Liver (tissue), 9 donors: ENCODE measurements around the gene STAT3. TPM values are rescaled to one million over a fixed set of nuclear protein-coding genes. Genes with fewer than 3 reads are reported as not detected.

ENCODE experiments used
- DNase-seq: peaks from one replicate; pipeline ENCODE4 v3.0.0-alpha.2; 2017; ENCODE audit warnings: low spot score
- H3K27ac ChIP-seq, 2 donors: one replicate each; pipeline ENCODE4 v1.7.0; 2013; ENCODE audit warnings: inconsistent platforms in 2 of 2, low read length in 2 of 2, control low read depth in 1 of 2, low read depth in 1 of 2, mild to moderate bottlenecking in 1 of 2
- H3K27me3 ChIP-seq, 4 donors: one replicate each; pipeline versions ENCODE4 v1.6.1 to v1.7.0; 2013; ENCODE audit warnings: low read length in 3 of 4, inconsistent platforms in 1 of 4, mild to moderate bottlenecking in 1 of 4, moderate library complexity in 1 of 4; ENCODE audit not compliant: control insufficient read depth in 4 of 4, insufficient read depth in 4 of 4
- H3K36me3 ChIP-seq, 4 donors: one replicate each; pipeline versions ENCODE4 v1.6.1 to v1.7.0; 2013; ENCODE audit warnings: low read length in 3 of 4, mild to moderate bottlenecking in 3 of 4, low read depth in 1 of 4, moderate library complexity in 1 of 4; ENCODE audit not compliant: control insufficient read depth in 4 of 4, insufficient read depth in 3 of 4
- H3K4me1 ChIP-seq, 4 donors: one replicate each; pipeline versions ENCODE4 v1.6.1 to v1.7.0; 2013; ENCODE audit warnings: low read length in 3 of 4, mild to moderate bottlenecking in 3 of 4, moderate library complexity in 1 of 4; ENCODE audit not compliant: control insufficient read depth in 4 of 4, insufficient read depth in 4 of 4
- H3K4me3 ChIP-seq, 3 donors: one replicate each; pipeline versions ENCODE4 v1.6.1 to v1.7.0; 2013; ENCODE audit warnings: low read length in 3 of 3, control low read depth in 1 of 3, low read depth in 1 of 3, mild to moderate bottlenecking in 1 of 3
- H3K9ac ChIP-seq, 2 donors: one replicate each; pipeline ENCODE4 v1.7.0; 2013; ENCODE audit warnings: low read length in 2 of 2, mild to moderate bottlenecking in 2 of 2, moderate library complexity in 2 of 2, control low read depth in 1 of 2, low read depth in 1 of 2
- H3K9me3 ChIP-seq, 4 donors: one replicate each; pipeline versions ENCODE4 v1.6.1 to v1.7.0; 2013; ENCODE audit warnings: low read length in 3 of 4; ENCODE audit not compliant: control insufficient read depth in 4 of 4
- EGR1 ChIP-seq, 2 donors: IDR thresholded peaks; 2 replicates each; pipeline ENCODE4 v1.6.1; 2016 to 2018; ENCODE audit warnings: antibody characterized with exemption in 2 of 2, low read depth in 2 of 2
- FOXA1 ChIP-seq: IDR thresholded peaks from 2 replicates; pipeline ENCODE4 v1.6.1; 2016; ENCODE audit warnings: antibody characterized with exemption
- FOXA2 ChIP-seq: IDR thresholded peaks from 2 replicates; pipeline ENCODE4 v1.6.1; 2016; ENCODE audit warnings: antibody characterized with exemption
- GABPA ChIP-seq, 2 donors: IDR thresholded peaks in 1 of 2; conservative IDR thresholded peaks in 1 of 2; 2 replicates each; pipeline ENCODE4 v1.6.1; 2016; ENCODE audit warnings: antibody characterized with exemption in 2 of 2, mild to moderate bottlenecking in 1 of 2, moderate library complexity in 1 of 2
- HNF4A ChIP-seq, 2 donors: conservative IDR thresholded peaks; 2 replicates each; pipeline ENCODE4 v1.6.1; 2016; ENCODE audit warnings: antibody characterized with exemption in 2 of 2, mild to moderate bottlenecking in 2 of 2
- HNF4G ChIP-seq: IDR thresholded peaks from 2 replicates; pipeline ENCODE4 v1.6.1; 2016; ENCODE audit warnings: antibody characterized with exemption
- JUND ChIP-seq, 2 donors: IDR thresholded peaks; 2 replicates each; pipeline ENCODE4 v1.6.1; 2016; ENCODE audit warnings: antibody characterized with exemption in 2 of 2
- NR2F2 ChIP-seq: IDR thresholded peaks from 2 replicates; pipeline ENCODE4 v1.6.1; 2016; ENCODE audit warnings: antibody characterized with exemption
- RAD21 ChIP-seq, 2 donors: IDR thresholded peaks; 2 replicates each; pipeline ENCODE4 v1.6.1; 2016; ENCODE audit warnings: antibody characterized with exemption in 2 of 2, mild to moderate bottlenecking in 2 of 2
- RXRA ChIP-seq, 2 donors: IDR thresholded peaks; 2 replicates each; pipeline ENCODE4 v1.6.1; 2017 to 2018; ENCODE audit warnings: antibody characterized with exemption in 2 of 2, mild to moderate bottlenecking in 1 of 2
- SP1 ChIP-seq: IDR thresholded peaks from 2 replicates; pipeline ENCODE4 v1.6.1; 2018; ENCODE audit warnings: antibody characterized with exemption, mild to moderate bottlenecking
- TAF1 ChIP-seq: conservative IDR thresholded peaks from 2 replicates; pipeline ENCODE4 v1.6.1; 2016; ENCODE audit warnings: antibody characterized with exemption, mild to moderate bottlenecking
- YY1 ChIP-seq: IDR thresholded peaks from 2 replicates; pipeline ENCODE4 v1.6.1; 2016; ENCODE audit warnings: antibody characterized with exemption, mild to moderate bottlenecking
- WGBS: extraction: QIAGEN DNeasy Blood & Tissue Kit; methylation state at CpG from one replicate; pipeline ENCODE4 v1.1.7; 2013; 5-methylcytosine and 5-hydroxymethylcytosine counted together
- polyA plus RNA-seq, 2 donors: library from polyadenylated mRNA; stranded (reverse) in 1 of 2; unstranded in 1 of 2; fragments of 200-250 nt in 1 of 2; fragments of >200 nt in 1 of 2; fragmentation: Nextera tagmentation in 1 of 2; extraction: Ambion mirVana in 1 of 2; gene quantifications; one replicate each; pipeline versions ENCODE4 v1.2.1 to v1.2.3, GENCODE V29; 2013 to 2015
- total RNA-seq, 2 donors: library from RNA; depleted of rRNA; stranded (reverse); fragments of >200 nt; gene quantifications; one replicate each; pipeline ENCODE4 v1.2.3, GENCODE V29; 2014
- TF ChIP-seq, protein P1 (sequence below): fragments of 150-350 bp; IDR thresholded peaks from 2 replicates; pipeline ENCODE4 v1.5.1; 2017; ENCODE audit warnings: improper control_type of control experiment, low read depth, low read length; ENCODE audit not compliant: missing input control
- TF ChIP-seq, protein P2 (sequence below): IDR thresholded peaks from 2 replicates; pipeline ENCODE4 v1.6.1; 2016; ENCODE audit warnings: antibody characterized with exemption
- TF ChIP-seq, protein P3 (sequence below): IDR thresholded peaks from 2 replicates; pipeline ENCODE4 v1.6.1; 2016; ENCODE audit warnings: antibody characterized with exemption
- TF ChIP-seq, protein P4 (sequence below): IDR thresholded peaks from 2 replicates; pipeline ENCODE4 v1.6.1; 2016; ENCODE audit warnings: antibody characterized with exemption
- TF ChIP-seq, protein P5 (sequence below): IDR thresholded peaks from 2 replicates; pipeline ENCODE4 v1.6.1; 2016; ENCODE audit warnings: antibody characterized with exemption, mild to moderate bottlenecking
- donor health status: healthy.
- donor health status: healthy.
- donor health status: healthy.
- donor health status: healthy.
- donor health status: healthy.

STAT3 gene
- total and polyA plus RNA-seq, 4 donors = 68.7 to 301 (median 114) TPM

DNA sequence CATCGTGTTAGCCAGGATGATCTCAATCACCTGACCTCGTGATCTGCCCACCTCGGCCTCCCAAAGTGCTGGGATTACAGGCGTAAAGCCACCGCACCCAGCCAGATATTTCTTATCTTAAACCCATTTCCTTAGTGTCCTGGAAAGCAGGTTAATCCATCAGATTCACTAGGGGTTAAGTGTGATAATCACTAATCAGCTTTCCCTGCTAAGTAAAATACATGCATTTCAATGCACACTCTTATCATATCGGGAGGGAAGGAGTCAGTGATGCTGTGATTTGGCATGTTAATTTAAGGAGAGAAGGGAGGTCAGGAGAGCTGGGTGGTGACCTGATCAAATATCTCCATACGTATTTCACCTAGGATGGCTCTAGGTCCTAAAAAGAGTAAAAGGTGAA, 29.1 kb downstream of the STAT3 start:
- no peak overlapping the region for H3K4me3 ChIP-seq
- H3K27me3 ChIP-seq = no peaks in the 10 kb centered on the region
- H3K4me1 ChIP-seq = peaks cover 16 to 23% (median 19%) of the 10 kb centered on the region in 4 donors
- H3K36me3 ChIP-seq = peaks cover 0 to 1% (median 0%) of the 10 kb centered on the region in 4 donors
- no peak overlapping the region for H3K27ac ChIP-seq
- 85% methylated on average over 7 of the region's 7 CpGs for WGBS
- H3K9ac ChIP-seq = no peak overlapping the region
- TF ChIP-seq TAF1 (no peak), JUND (IDR thresholded peaks at IDR 0.05) (no peak), HNF4G (no peak), SP1 (no peak), YY1 (no peak), EGR1 (IDR thresholded peaks at IDR 0.05; ENCODE audit: low read depth in 2 of 2) (no peak), RAD21 (IDR thresholded peaks at IDR 0.05) (no peak), HNF4A (conservative IDR thresholded peaks at IDR 0.05) (no peak), RXRA (IDR thresholded peaks at IDR 0.05) (no peak), GABPA (IDR thresholded peaks at IDR 0.05 in 1 of 2, conservative IDR thresholded peaks at IDR 0.05 in 1 of 2) (no peak), FOXA2 (no peak), NR2F2 (no peak), FOXA1 (no peak)
- TF ChIP-seq, protein P1, sequence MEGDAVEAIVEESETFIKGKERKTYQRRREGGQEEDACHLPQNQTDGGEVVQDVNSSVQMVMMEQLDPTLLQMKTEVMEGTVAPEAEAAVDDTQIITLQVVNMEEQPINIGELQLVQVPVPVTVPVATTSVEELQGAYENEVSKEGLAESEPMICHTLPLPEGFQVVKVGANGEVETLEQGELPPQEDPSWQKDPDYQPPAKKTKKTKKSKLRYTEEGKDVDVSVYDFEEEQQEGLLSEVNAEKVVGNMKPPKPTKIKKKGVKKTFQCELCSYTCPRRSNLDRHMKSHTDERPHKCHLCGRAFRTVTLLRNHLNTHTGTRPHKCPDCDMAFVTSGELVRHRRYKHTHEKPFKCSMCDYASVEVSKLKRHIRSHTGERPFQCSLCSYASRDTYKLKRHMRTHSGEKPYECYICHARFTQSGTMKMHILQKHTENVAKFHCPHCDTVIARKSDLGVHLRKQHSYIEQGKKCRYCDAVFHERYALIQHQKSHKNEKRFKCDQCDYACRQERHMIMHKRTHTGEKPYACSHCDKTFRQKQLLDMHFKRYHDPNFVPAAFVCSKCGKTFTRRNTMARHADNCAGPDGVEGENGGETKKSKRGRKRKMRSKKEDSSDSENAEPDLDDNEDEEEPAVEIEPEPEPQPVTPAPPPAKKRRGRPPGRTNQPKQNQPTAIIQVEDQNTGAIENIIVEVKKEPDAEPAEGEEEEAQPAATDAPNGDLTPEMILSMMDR = no peak
- TF ChIP-seq, protein P2, sequence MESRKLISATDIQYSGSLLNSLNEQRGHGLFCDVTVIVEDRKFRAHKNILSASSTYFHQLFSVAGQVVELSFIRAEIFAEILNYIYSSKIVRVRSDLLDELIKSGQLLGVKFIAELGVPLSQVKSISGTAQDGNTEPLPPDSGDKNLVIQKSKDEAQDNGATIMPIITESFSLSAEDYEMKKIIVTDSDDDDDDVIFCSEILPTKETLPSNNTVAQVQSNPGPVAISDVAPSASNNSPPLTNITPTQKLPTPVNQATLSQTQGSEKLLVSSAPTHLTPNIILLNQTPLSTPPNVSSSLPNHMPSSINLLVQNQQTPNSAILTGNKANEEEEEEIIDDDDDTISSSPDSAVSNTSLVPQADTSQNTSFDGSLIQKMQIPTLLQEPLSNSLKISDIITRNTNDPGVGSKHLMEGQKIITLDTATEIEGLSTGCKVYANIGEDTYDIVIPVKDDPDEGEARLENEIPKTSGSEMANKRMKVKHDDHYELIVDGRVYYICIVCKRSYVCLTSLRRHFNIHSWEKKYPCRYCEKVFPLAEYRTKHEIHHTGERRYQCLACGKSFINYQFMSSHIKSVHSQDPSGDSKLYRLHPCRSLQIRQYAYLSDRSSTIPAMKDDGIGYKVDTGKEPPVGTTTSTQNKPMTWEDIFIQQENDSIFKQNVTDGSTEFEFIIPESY = no peak
- TF ChIP-seq, protein P3, sequence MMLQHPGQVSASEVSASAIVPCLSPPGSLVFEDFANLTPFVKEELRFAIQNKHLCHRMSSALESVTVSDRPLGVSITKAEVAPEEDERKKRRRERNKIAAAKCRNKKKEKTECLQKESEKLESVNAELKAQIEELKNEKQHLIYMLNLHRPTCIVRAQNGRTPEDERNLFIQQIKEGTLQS = no peak
- TF ChIP-seq, protein P4, sequence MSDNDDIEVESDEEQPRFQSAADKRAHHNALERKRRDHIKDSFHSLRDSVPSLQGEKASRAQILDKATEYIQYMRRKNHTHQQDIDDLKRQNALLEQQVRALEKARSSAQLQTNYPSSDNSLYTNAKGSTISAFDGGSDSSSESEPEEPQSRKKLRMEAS = no peak
- TF ChIP-seq, protein P5, sequence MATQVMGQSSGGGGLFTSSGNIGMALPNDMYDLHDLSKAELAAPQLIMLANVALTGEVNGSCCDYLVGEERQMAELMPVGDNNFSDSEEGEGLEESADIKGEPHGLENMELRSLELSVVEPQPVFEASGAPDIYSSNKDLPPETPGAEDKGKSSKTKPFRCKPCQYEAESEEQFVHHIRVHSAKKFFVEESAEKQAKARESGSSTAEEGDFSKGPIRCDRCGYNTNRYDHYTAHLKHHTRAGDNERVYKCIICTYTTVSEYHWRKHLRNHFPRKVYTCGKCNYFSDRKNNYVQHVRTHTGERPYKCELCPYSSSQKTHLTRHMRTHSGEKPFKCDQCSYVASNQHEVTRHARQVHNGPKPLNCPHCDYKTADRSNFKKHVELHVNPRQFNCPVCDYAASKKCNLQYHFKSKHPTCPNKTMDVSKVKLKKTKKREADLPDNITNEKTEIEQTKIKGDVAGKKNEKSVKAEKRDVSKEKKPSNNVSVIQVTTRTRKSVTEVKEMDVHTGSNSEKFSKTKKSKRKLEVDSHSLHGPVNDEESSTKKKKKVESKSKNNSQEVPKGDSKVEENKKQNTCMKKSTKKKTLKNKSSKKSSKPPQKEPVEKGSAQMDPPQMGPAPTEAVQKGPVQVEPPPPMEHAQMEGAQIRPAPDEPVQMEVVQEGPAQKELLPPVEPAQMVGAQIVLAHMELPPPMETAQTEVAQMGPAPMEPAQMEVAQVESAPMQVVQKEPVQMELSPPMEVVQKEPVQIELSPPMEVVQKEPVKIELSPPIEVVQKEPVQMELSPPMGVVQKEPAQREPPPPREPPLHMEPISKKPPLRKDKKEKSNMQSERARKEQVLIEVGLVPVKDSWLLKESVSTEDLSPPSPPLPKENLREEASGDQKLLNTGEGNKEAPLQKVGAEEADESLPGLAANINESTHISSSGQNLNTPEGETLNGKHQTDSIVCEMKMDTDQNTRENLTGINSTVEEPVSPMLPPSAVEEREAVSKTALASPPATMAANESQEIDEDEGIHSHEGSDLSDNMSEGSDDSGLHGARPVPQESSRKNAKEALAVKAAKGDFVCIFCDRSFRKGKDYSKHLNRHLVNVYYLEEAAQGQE = no peak
- no peak for DNase-seq
- no peaks in the 10 kb centered on the region for H3K9me3 ChIP-seq
